ENCODE data around the gene TRIM63. TPM values are rescaled to one million over a fixed set of nuclear protein-coding genes. Genes with fewer than 3 reads are reported as not detected.

TRIM63 gene
- total and polyA plus RNA-seq, 9 of the 15 experiments (the other 6 are each of a cell fraction or from before 2014, with no cell fraction given): 0.08 to 0.57 (median 0.36) TPM

- TF ChIP-seq, protein P1, sequence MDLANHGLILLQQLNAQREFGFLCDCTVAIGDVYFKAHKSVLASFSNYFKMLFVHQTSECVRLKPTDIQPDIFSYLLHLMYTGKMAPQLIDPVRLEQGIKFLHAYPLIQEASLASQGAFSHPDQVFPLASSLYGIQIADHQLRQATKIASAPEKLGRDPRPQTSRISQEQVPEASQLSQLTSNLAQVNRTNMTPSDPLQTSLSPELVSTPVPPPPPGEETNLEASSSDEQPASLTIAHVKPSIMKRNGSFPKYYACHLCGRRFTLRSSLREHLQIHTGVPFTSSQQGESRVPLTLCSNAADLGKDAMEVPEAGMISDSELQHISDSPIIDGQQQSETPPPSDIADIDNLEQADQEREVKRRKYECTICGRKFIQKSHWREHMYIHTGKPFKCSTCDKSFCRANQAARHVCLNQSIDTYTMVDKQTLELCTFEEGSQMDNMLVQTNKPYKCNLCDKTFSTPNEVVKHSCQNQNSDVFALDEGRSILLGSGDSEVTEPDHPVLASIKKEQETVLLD (IDR thresholded peaks at IDR 0.05): no peak; the same call in 1 of the 2 replicates
- TF ChIP-seq SAFB (IDR thresholded peaks at IDR 0.05; ENCODE audit: borderline replicate concordance, low read depth, low read length) (no peak), SMAD4 (CRISPR knock-in tag; conservative IDR thresholded peaks at IDR 0.05) (peak; percentile 85), ZBTB17 (CRISPR knock-in tag; IDR thresholded peaks at IDR 0.05) (peak; percentile 88), RUNX1 (IDR thresholded peaks at IDR 0.05; ENCODE audit: low read depth) (no peak), MED1 (CRISPR knock-in tag; IDR thresholded peaks at IDR 0.05; ENCODE audit: borderline replicate concordance) (no peak), DLX4 (CRISPR knock-in tag; IDR thresholded peaks at IDR 0.05) (no peak), NFXL1 (CRISPR knock-in tag; IDR thresholded peaks at IDR 0.05) (no peak; the same call in 1 of the 2 replicates), ZBTB26 (CRISPR knock-in tag; IDR thresholded peaks at IDR 0.05) (0 out of 2 replicates have a peak, but pooled peaks have one; percentile 20), ZNF23 (CRISPR knock-in tag; IDR thresholded peaks at IDR 0.05) (peak; percentile 79; the same call in 1 of the 2 replicates), MEF2A (IDR thresholded peaks at IDR 0.05; ENCODE audit: control insufficient read depth, low read depth, low read length) (no peak), SMARCB1 (IDR thresholded peaks at IDR 0.05; ENCODE audit: insufficient read length, low read depth) (no peak), NFATC3 (IDR thresholded peaks at IDR 0.05) (no peak), SMAD3 (CRISPR knock-in tag; conservative IDR thresholded peaks at IDR 0.05) (peak; percentile 95), HNRNPH1 (optimal IDR thresholded peaks at IDR 0.05; ENCODE audit: low read depth, low read length) (no peak), PTBP1 (IDR thresholded peaks at IDR 0.05; ENCODE audit: low read depth, low read length) (no peak), RBM22 (IDR thresholded peaks at IDR 0.05; ENCODE audit: low read depth, low read length, poor library complexity, severe bottlenecking) (no peak), ZNF699 (CRISPR knock-in tag; IDR thresholded peaks at IDR 0.05; ENCODE audit: insufficient replicate concordance) (no peak), PHF20 (IDR thresholded peaks at IDR 0.05; ENCODE audit: partially characterized antibody) (peak; percentile 11), CAMTA2 (CRISPR knock-in tag; conservative IDR thresholded peaks at IDR 0.05) (no peak), YBX1 (IDR thresholded peaks at IDR 0.05) (no peak)
- TF ChIP-seq, protein P2, sequence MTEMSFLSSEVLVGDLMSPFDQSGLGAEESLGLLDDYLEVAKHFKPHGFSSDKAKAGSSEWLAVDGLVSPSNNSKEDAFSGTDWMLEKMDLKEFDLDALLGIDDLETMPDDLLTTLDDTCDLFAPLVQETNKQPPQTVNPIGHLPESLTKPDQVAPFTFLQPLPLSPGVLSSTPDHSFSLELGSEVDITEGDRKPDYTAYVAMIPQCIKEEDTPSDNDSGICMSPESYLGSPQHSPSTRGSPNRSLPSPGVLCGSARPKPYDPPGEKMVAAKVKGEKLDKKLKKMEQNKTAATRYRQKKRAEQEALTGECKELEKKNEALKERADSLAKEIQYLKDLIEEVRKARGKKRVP (CRISPR knock-in tag; IDR thresholded peaks at IDR 0.05): peak; percentile 85
- TF ChIP-seq, protein P3, sequence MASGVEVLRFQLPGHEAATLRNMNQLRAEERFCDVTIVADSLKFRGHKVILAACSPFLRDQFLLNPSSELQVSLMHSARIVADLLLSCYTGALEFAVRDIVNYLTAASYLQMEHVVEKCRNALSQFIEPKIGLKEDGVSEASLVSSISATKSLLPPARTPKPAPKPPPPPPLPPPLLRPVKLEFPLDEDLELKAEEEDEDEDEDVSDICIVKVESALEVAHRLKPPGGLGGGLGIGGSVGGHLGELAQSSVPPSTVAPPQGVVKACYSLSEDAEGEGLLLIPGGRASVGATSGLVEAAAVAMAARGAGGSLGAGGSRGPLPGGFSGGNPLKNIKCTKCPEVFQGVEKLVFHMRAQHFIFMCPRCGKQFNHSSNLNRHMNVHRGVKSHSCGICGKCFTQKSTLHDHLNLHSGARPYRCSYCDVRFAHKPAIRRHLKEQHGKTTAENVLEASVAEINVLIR (CRISPR knock-in tag; IDR thresholded peaks at IDR 0.05): peak; percentile 56
These were observed 17.7 kb downstream of the TRIM63 start (continued) for GRCh38 chr1:26049531-26050247.
